Gastrocnemius medialis (tissue), 4 donors: Measurements from ENCODE around the gene NLGN3.

Experiments used
- POLR2A ChIP-seq, 2 donors: fragments of 450-650 bp; IDR thresholded peaks; one replicate each; pipeline ENCODE4 v1.6.1; 2017; ENCODE audit warnings: antibody characterized with exemption in 2 of 2, mild to moderate bottlenecking in 2 of 2, moderate library complexity in 2 of 2
- TF ChIP-seq, protein P1 (sequence below), 5 experiments: fragments of 450-650 bp in 3 of 5; fragments of 200-600 bp in 2 of 5; sonication (generic) in 2 of 5; IDR thresholded peaks in 4 of 5; conservative IDR thresholded peaks in 1 of 5; 1 replicate in 4 of 5; 2 replicates in 1 of 5; pipeline ENCODE4 v1.5.1; 2016 to 2019; ENCODE audit warnings: antibody characterized with exemption in 5 of 5, mild to moderate bottlenecking in 3 of 5, moderate library complexity in 3 of 5

DNA sequence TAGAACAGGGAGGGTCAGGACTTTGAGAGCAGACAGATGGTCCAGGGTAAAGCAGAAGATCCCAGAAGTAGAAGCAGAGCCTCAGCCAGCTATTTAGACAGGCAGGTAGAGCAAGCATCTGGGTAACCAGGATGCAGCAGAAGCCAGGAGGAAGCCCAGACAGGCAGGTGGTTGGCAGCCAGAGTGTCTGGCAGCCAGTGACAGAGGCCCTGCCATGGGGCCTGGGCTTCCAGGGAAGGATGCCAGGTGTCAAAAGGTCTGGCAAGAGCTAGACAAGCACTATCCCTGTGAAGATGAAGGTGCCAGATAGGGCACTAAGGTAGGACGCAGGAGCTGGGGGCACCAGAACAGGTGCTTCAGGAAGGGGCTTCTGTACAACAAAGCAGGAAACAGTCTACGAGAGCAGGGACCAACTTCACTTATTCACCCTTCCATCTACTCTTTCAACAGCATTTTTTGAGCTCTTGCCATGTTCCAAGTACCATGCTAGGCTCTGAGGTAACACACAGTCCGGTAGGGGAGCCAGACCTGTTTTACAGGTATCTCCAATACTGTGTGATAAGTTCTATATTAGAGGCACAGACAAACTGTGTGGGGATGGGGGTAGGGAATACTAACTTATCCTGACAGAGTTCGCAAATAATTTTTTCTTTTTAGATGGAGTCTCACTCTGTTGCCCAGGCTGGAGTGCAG is 40.3 kb downstream of the NLGN3 start:
- TF ChIP-seq, protein P1, sequence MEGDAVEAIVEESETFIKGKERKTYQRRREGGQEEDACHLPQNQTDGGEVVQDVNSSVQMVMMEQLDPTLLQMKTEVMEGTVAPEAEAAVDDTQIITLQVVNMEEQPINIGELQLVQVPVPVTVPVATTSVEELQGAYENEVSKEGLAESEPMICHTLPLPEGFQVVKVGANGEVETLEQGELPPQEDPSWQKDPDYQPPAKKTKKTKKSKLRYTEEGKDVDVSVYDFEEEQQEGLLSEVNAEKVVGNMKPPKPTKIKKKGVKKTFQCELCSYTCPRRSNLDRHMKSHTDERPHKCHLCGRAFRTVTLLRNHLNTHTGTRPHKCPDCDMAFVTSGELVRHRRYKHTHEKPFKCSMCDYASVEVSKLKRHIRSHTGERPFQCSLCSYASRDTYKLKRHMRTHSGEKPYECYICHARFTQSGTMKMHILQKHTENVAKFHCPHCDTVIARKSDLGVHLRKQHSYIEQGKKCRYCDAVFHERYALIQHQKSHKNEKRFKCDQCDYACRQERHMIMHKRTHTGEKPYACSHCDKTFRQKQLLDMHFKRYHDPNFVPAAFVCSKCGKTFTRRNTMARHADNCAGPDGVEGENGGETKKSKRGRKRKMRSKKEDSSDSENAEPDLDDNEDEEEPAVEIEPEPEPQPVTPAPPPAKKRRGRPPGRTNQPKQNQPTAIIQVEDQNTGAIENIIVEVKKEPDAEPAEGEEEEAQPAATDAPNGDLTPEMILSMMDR (IDR thresholded peaks at IDR 0.05 in 4 of 5, conservative IDR thresholded peaks at IDR 0.05 in 1 of 5) = no peak
- TF ChIP-seq POLR2A (IDR thresholded peaks at IDR 0.05) = no peak
